Gastrocnemius medialis (tissue), 4 donors: ENCODE data around the gene SERINC5. TPM values are rescaled to one million over a fixed set of nuclear protein-coding genes. Genes with fewer than 3 reads are reported as not detected.
A peak's percentile ranks its signal among the peaks of the same experiment; 100 is the strongest.

Source experiments
- ATAC-seq, 2 donors: fragments of 150-250 bp; one replicate each; pipeline ENCODE4 v1.9.1; 2016
- DNase-seq, 2 donors: peaks; one replicate each; pipeline ENCODE4 v3.0.0-alpha.2; 2019
- H3K27ac ChIP-seq, 4 donors: fragments of 200-600 bp; sonication (generic); 1 replicate in 1 of 4; 2 replicates in 3 of 4; pipeline ENCODE4 v1.5.1; 2016 to 2018; ENCODE audit warnings: mild to moderate bottlenecking in 2 of 4, moderate library complexity in 1 of 4
- H3K27me3 ChIP-seq, 3 donors: fragments of 200-600 bp; sonication (generic) in 2 of 3; 1 replicate in 1 of 3; 2 replicates in 2 of 3; pipeline versions ENCODE4 v1.5.1 to v1.6.0; 2016 to 2019; ENCODE audit warnings: mild to moderate bottlenecking in 1 of 3, moderate library complexity in 1 of 3
- H3K36me3 ChIP-seq, 2 donors: fragments of 200-600 bp; sonication (generic) in 1 of 2; one replicate each; pipeline ENCODE4 v1.5.1; 2017 to 2018
- H3K4me1 ChIP-seq, 2 donors: fragments of 200-600 bp; sonication (generic) in 1 of 2; one replicate each; pipeline ENCODE4 v1.5.1; 2016 to 2017; ENCODE audit warnings: mild to moderate bottlenecking in 2 of 2
- H3K4me3 ChIP-seq, 4 donors: fragments of 200-600 bp; sonication (generic) in 3 of 4; 1 replicate in 1 of 4; 2 replicates in 3 of 4; pipeline ENCODE4 v1.5.1; 2016 to 2019; ENCODE audit warnings: mild to moderate bottlenecking in 2 of 4
- H3K9me3 ChIP-seq, 3 donors: fragments of 200-600 bp; sonication (generic) in 2 of 3; 1 replicate in 1 of 3; 2 replicates in 2 of 3; pipeline ENCODE4 v1.5.1; 2016 to 2019
- POLR2A ChIP-seq, 2 donors: fragments of 450-650 bp; IDR thresholded peaks; one replicate each; pipeline ENCODE4 v1.6.1; 2017; ENCODE audit warnings: antibody characterized with exemption in 2 of 2, mild to moderate bottlenecking in 2 of 2, moderate library complexity in 2 of 2
- in situ Hi-C, 4 donors: fragments of 200-750 bp; cut with MboI; loops; one replicate each; pipeline versions ENCODE4 v1.15.0 to v1.8.0; 2017; ENCODE audit warnings: low sequenced_read_pairs in 4 of 4
- intact Hi-C: fragments of 100-400 bp; cut with DNase I; formaldehyde crosslinking; loops from one replicate; pipeline ENCODE4 v1.15.1; 2023; ENCODE audit warnings: low total_unique reads
- total RNA-seq, 4 donors: library from RNA; depleted of rRNA; stranded (reverse); fragments of >200 nt; gene quantifications; one replicate each; pipeline versions ENCODE4 v1.1.0 to v1.2.3, GENCODE V29; 2016
- TF ChIP-seq, protein P1 (sequence below), 5 experiments: fragments of 450-650 bp in 3 of 5; fragments of 200-600 bp in 2 of 5; sonication (generic) in 2 of 5; IDR thresholded peaks in 4 of 5; conservative IDR thresholded peaks in 1 of 5; 1 replicate in 4 of 5; 2 replicates in 1 of 5; pipeline ENCODE4 v1.5.1; 2016 to 2019; ENCODE audit warnings: antibody characterized with exemption in 5 of 5, mild to moderate bottlenecking in 3 of 5, moderate library complexity in 3 of 5

Gene SERINC5
- total RNA-seq, 4 donors from 2014 or later = 1.4 to 5.3 (median 3.0) TPM

DNA sequence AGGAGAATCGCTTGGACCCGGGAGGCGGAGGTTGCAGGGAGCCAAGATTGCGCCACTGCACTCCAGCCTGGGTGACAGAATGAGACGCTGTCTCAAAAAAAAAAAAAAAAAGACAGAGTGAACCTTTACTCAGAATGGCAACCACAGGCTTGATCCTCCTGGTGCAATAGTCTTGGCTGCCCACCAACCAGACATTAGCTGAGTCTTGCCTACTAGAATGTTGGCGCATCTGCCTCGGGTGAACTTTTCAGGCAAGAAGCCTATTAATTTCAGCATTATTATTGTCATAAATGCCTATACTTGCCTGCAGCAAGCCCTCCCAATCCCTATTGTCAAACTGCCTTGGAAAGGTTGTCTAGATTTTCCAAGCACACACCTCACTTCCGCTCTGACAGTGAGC is 4.2 kb downstream of the SERINC5 start:
- H3K4me1 ChIP-seq = peaks cover 15% of the 10 kb centered on the region in 2 donors
- ATAC-seq (peak in 1 of 2 donors; percentile 34), DNase-seq (peak; percentile 28 to 70)
- no peaks in the 10 kb centered on the region for H3K9me3 ChIP-seq
- no peak overlapping the region for H3K27ac ChIP-seq
- no peak overlapping the region for H3K4me3 ChIP-seq
- H3K27me3 ChIP-seq = no peaks in the 10 kb centered on the region
- intact Hi-C loops = loop anchor here (10.0 kb wide), 2 partner anchors 557 to 757 kb away; no protein-coding TSS in a partner anchor
- no peaks in the 10 kb centered on the region for H3K36me3 ChIP-seq
- no peak for TF ChIP-seq POLR2A (IDR thresholded peaks at IDR 0.05)
- TF ChIP-seq, protein P1, sequence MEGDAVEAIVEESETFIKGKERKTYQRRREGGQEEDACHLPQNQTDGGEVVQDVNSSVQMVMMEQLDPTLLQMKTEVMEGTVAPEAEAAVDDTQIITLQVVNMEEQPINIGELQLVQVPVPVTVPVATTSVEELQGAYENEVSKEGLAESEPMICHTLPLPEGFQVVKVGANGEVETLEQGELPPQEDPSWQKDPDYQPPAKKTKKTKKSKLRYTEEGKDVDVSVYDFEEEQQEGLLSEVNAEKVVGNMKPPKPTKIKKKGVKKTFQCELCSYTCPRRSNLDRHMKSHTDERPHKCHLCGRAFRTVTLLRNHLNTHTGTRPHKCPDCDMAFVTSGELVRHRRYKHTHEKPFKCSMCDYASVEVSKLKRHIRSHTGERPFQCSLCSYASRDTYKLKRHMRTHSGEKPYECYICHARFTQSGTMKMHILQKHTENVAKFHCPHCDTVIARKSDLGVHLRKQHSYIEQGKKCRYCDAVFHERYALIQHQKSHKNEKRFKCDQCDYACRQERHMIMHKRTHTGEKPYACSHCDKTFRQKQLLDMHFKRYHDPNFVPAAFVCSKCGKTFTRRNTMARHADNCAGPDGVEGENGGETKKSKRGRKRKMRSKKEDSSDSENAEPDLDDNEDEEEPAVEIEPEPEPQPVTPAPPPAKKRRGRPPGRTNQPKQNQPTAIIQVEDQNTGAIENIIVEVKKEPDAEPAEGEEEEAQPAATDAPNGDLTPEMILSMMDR (IDR thresholded peaks at IDR 0.05 in 4 of 5, conservative IDR thresholded peaks at IDR 0.05 in 1 of 5) = no peak
- in situ Hi-C loops = loop anchor here in 1 of 4 donors (10.0 kb wide), 1 partner anchor 153 kb away; the partner anchor contains the start of gene ZFYVE16

DNA sequence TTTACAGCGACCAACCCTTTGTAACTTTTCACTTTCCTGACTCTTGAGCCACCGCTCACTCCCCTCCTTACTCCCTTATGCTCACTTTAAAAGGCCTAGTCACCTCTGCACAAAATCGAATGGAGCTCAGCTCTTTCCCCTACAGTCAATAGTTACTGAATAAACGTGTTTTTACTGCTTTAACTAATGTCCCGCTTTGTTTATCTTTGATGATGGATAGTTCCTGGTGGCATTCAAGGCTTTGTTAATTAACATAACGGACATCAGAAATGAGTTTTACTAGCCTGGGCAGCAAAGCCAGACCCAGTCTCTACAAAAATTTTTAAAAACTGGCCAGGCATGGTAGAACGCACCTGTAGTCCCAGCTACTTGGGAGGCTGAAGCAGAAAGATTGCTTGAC is 5.0 kb downstream of the SERINC5 start:
- intact Hi-C loops (loop anchor here (10.0 kb wide), 2 partner anchors 556 to 756 kb away; no protein-coding TSS in a partner anchor), in situ Hi-C loops (loop anchor here in 1 of 4 donors (10.0 kb wide), 1 partner anchor 154 kb away; the partner anchor contains the start of gene ZFYVE16)
- Histone ChIP-seq H3K27ac (no peak overlapping the region), H3K36me3 (no peaks in the 10 kb centered on the region), H3K4me1 (peaks cover 17 to 22% of the 10 kb centered on the region in 2 donors), H3K4me3 (no peak overlapping the region), H3K9me3 (no peaks in the 10 kb centered on the region), H3K27me3 (no peaks in the 10 kb centered on the region)
- ATAC-seq (no peak), DNase-seq (no peak)
- TF ChIP-seq, protein P1 (IDR thresholded peaks at IDR 0.05 in 4 of 5, conservative IDR thresholded peaks at IDR 0.05 in 1 of 5) = no peak
- no peak for TF ChIP-seq POLR2A (IDR thresholded peaks at IDR 0.05)

DNA sequence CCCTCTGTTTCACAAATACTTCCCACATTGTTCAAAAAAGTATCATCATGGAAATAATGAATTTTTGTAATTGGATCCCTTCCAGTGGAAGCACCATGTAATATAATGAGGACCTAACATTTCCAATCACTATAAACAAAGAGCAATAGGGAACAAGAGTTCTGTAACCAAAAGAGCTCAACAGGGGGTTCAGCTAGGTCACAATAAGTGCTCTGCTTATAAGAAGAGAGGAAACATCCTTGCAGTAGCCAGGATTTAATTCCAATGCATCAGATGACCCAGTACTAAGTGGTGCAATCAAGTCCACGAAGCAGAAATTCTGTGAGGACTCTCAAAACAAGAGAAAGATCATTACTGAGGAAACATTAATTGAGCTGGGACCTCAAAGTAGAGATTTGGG is 5.9 kb downstream of the SERINC5 start:
- no peak for ATAC-seq
- H3K4me3 ChIP-seq = no peak overlapping the region
- intact Hi-C loops = loop anchor here (10.0 kb wide), 2 partner anchors 555 to 755 kb away; no protein-coding TSS in a partner anchor

DNA sequence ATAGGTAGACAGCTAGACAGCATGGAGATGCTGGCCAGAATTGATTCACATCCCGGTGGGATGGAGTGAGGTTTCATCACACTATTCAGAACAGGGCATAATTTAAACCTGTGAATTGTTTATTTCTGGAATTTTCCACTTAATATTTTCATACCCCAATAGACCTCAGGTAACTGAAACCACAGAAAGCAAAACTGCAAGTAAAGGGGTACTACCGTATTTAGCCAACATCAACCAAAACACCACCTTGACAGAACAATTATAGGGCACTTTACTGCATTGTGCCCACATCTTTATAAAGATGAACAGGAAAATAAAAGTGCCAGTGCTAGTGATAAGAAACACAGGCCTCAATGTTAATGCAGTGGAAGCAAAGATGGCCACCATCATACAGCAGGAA is 7.5 kb downstream of the SERINC5 start:
- in situ Hi-C loops = no loop called here

More for the DNA sequence above, 5.9 kb downstream of the SERINC5 start:
- no peaks in the 10 kb centered on the region for H3K9me3 ChIP-seq
- H3K27me3 ChIP-seq = no peaks in the 10 kb centered on the region
- H3K36me3 ChIP-seq = no peaks in the 10 kb centered on the region
- H3K27ac ChIP-seq = no peak overlapping the region
- peaks cover 14 to 22% of the 10 kb centered on the region in 2 donors for H3K4me1 ChIP-seq
- DNase-seq = no peak
- no peak for TF ChIP-seq POLR2A (IDR thresholded peaks at IDR 0.05)
- TF ChIP-seq, protein P1 (IDR thresholded peaks at IDR 0.05 in 4 of 5, conservative IDR thresholded peaks at IDR 0.05 in 1 of 5) = no peak
- in situ Hi-C loops = loop anchor here in 1 of 4 donors (10.0 kb wide), 1 partner anchor 155 kb away; the partner anchor contains the start of gene ZFYVE16

More for the DNA sequence above, 7.5 kb downstream of the SERINC5 start:
- ATAC-seq (no peak), DNase-seq (no peak)
- no peak overlapping the region for H3K27ac ChIP-seq
- H3K4me3 ChIP-seq = no peak overlapping the region
- H3K27me3 ChIP-seq = no peaks in the 10 kb centered on the region
- TF ChIP-seq POLR2A (IDR thresholded peaks at IDR 0.05) = no peak
- TF ChIP-seq, protein P1 (IDR thresholded peaks at IDR 0.05 in 4 of 5, conservative IDR thresholded peaks at IDR 0.05 in 1 of 5) = no peak
- no peaks in the 10 kb centered on the region for H3K36me3 ChIP-seq
- H3K9me3 ChIP-seq = no peaks in the 10 kb centered on the region
- H3K4me1 ChIP-seq = peaks cover 8 to 22% of the 10 kb centered on the region in 2 donors
- intact Hi-C loops = no loop called here
